ENCODE measurements around the gene CAMKK2.

CAMKK2 gene

DNA sequence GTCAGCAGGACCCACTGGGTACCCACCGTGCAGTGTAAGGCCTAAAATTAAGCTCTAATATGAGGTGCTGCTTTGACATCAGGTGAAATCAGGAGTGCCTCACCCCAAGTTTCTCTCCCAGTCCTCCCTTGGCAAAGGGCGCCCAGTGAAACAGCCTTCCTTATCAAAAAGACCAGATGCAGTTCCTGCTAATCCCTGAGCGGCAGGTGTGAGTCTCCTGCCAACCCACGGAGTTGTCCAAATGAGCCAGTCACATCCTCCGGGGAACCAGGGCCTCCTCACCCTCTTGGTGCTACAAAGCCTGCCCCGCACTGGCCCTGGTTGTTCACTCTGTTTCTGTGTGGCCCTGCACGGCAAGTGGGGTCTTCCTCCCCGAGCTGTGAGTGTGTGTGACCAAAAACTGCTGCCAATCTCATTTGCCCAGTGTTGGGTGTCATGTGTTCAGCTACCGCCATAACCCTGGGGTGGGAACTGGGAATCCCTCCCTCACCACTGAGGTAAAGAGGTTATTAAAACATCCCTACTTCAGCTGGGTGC, 106.8 kb downstream of the CAMKK2 start:
- DNase-seq: no peak

DNA sequence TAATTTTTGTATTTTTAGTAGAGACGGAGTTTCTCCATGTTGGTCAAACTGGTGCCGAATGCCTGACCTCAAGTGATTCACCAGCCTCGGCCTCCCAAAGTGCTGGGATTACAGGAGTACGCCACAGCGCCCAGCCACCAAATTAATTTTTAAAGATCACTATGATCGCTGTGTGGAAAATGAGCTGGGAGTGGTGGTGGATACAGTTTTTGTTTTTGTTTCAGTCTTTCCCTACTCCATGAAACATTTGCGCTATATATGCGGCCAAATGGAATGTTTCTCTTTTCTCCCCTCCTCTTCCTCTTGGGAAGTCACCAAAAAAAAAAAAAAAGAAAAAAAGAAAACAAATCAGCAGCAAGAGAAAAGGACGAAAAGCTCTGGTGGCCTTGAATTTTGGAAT, 107.4 kb downstream of the CAMKK2 start:
- no peak for DNase-seq

DNA sequence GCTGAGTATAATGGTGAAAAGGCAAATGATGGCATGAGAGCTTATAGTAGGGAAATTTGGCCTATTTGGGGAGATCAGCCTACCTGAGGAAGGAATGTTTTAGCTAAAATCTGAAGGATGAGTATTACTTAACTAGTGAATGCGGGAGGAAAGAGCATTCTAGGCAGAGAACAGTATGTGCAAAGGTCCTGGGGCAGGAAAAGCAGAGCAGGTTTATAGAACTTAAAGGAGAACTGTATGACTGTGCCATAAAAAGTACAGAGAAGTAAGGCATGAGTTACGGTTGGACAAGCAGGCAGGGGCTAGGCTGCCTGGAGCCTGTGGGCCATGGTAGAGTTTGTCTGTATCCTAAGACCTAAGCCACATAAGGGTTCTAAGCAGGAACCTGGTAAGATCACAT, 108.3 kb downstream of the CAMKK2 start:
- no peak for DNase-seq
